DOHH2 (cell line): ENCODE data around the gene ABLIM1.

Source experiments
- H3F3A ChIP-seq: fragments of 200-600 bp; sonication (generic), shearing (Covaris generic); 2 replicates; pipeline ENCODE4 v1.6.0; 2016; ENCODE audit warnings: antibody characterized with exemption, mild to moderate bottlenecking; ENCODE audit not compliant: control insufficient read depth, insufficient read depth
- H3K27ac ChIP-seq: fragments of 200-600 bp; sonication (generic); 2 replicates; pipeline ENCODE4 v1.5.1; 2014; ENCODE audit warnings: low read depth, mild to moderate bottlenecking, low read length, moderate library complexity
- H3K27me3 ChIP-seq: fragments of 200-600 bp; sonication (generic); 2 replicates; pipeline ENCODE4 v1.6.1; 2014; ENCODE audit warnings: mild to moderate bottlenecking, low read length, mixed read lengths; ENCODE audit not compliant: control insufficient read depth
- H3K36me3 ChIP-seq: fragments of 200-600 bp; sonication (generic); 2 replicates; pipeline ENCODE4 v1.6.1; 2014; ENCODE audit warnings: mild to moderate bottlenecking, low read length, moderate library complexity, mixed read lengths; ENCODE audit not compliant: control insufficient read depth
- H3K4me1 ChIP-seq: fragments of 200-600 bp; sonication (generic); 2 replicates; pipeline ENCODE4 v1.6.1; 2014; ENCODE audit warnings: mild to moderate bottlenecking, low read length, mixed read lengths; ENCODE audit not compliant: control insufficient read depth
- H3K4me2 ChIP-seq: fragments of 200-600 bp; sonication (generic); 2 replicates; pipeline ENCODE4 v1.6.0; 2014; ENCODE audit warnings: mild to moderate bottlenecking, low read length, moderate library complexity
- H3K4me3 ChIP-seq: fragments of 200-600 bp; sonication (generic); 2 replicates; pipeline ENCODE4 v1.5.1; 2014; ENCODE audit warnings: mild to moderate bottlenecking, low read length, mixed read lengths
- H3K79me2 ChIP-seq: fragments of 200-600 bp; sonication (generic); 2 replicates; pipeline ENCODE4 v1.6.1; 2014; ENCODE audit warnings: mild to moderate bottlenecking, low read length, mixed read lengths; ENCODE audit not compliant: control insufficient read depth
- H3K9me2 ChIP-seq: fragments of 200-600 bp; sonication (generic); replicated peaks from 2 replicates; pipeline ENCODE4 v1.6.1; 2014; ENCODE audit warnings: mild to moderate bottlenecking, low read length, mixed read lengths; ENCODE audit not compliant: control insufficient read depth
- H3K9me3 ChIP-seq: fragments of 200-600 bp; sonication (generic); 2 replicates; pipeline ENCODE4 v1.6.1; 2014; ENCODE audit warnings: antibody characterized with exemption, low read length, mixed read lengths; ENCODE audit not compliant: control insufficient read depth, insufficient read depth
- H4K20me1 ChIP-seq: fragments of 200-600 bp; sonication (generic); 2 replicates; pipeline ENCODE4 v1.6.0; 2014; ENCODE audit warnings: low read depth, mild to moderate bottlenecking, antibody characterized with exemption, low read length, moderate library complexity; ENCODE audit not compliant: control insufficient read depth, insufficient read depth
- CTCF ChIP-seq: fragments of 200-600 bp; sonication (generic); IDR thresholded peaks from one replicate; pipeline ENCODE4 v1.5.1; 2014; ENCODE audit warnings: antibody characterized with exemption, mild to moderate bottlenecking, low read depth, low read length; ENCODE audit not compliant: poor library complexity, severe bottlenecking
- EZH2phosphoT487 ChIP-seq: fragments of 200-600 bp; sonication (generic); IDR thresholded peaks from 2 replicates; pipeline ENCODE4 v1.6.1; 2017; ENCODE audit warnings: borderline replicate concordance, mild to moderate bottlenecking, antibody characterized with exemption, low read length, moderate library complexity, mixed read lengths

Gene ABLIM1

GRCh38 chr10:114517368-114518250, 140.5 kb downstream of the ABLIM1 start:
- H3K36me3 ChIP-seq: peaks cover 28% of the 10 kb centered on the region; the same call in 1 of the 2 replicates
- H3K4me2 ChIP-seq: peak overlapping the region; percentile 73
- H3K9me3 ChIP-seq: no peaks in the 10 kb centered on the region
- no peak for TF ChIP-seq EZH2phosphoT487
- TF ChIP-seq CTCF: peak; percentile 23
- peak overlapping the region; percentile 58 for H3K4me3 ChIP-seq
- H4K20me1 ChIP-seq: peaks cover 52% of the 10 kb centered on the region
- H3K27me3 ChIP-seq: no peaks in the 10 kb centered on the region
- peaks cover 17% of the 10 kb centered on the region for H3F3A ChIP-seq
- peak overlapping the region; percentile 69 for H3K27ac ChIP-seq
- H3K79me2 ChIP-seq: peaks cover 100% of the 10 kb centered on the region
- H3K4me1 ChIP-seq: peaks cover 95% of the 10 kb centered on the region
- no peaks in the 10 kb centered on the region for H3K9me2 ChIP-seq

GRCh38 chr10:114516356-114516755, 141.7 kb downstream of the ABLIM1 start:
- peak overlapping the region; percentile 73 for H3K4me2 ChIP-seq
- H3K27me3 ChIP-seq: no peaks in the 10 kb centered on the region
- H3K79me2 ChIP-seq: peaks cover 100% of the 10 kb centered on the region
- H4K20me1 ChIP-seq: peaks cover 44% of the 10 kb centered on the region
- peaks cover 17% of the 10 kb centered on the region for H3F3A ChIP-seq
- peaks cover 93% of the 10 kb centered on the region for H3K4me1 ChIP-seq
- H3K9me2 ChIP-seq: no peaks in the 10 kb centered on the region
- H3K36me3 ChIP-seq: peaks cover 25% of the 10 kb centered on the region; the same call in 1 of the 2 replicates
- H3K4me3 ChIP-seq: peak overlapping the region; percentile 58
- no peaks in the 10 kb centered on the region for H3K9me3 ChIP-seq
- TF ChIP-seq EZH2phosphoT487 (no peak), CTCF (no peak)
- peak overlapping the region; percentile 69 for H3K27ac ChIP-seq

- Histone ChIP-seq H3K4me3 (peak overlapping the region; percentile 58), H3K27ac (peak overlapping the region; percentile 69), H3K36me3 (peaks cover 22% of the 10 kb centered on the region; the same call in 1 of the 2 replicates), H3K4me2 (peak overlapping the region; percentile 73), H3K9me2 (no peaks in the 10 kb centered on the region), H3K27me3 (no peaks in the 10 kb centered on the region), H3K4me1 (peaks cover 88% of the 10 kb centered on the region), H3F3A (peaks cover 17% of the 10 kb centered on the region), H3K9me3 (no peaks in the 10 kb centered on the region), H4K20me1 (peaks cover 42% of the 10 kb centered on the region), H3K79me2 (peaks cover 99% of the 10 kb centered on the region)
- TF ChIP-seq CTCF: no peak
- no peak for TF ChIP-seq EZH2phosphoT487
Measured at GRCh38 chr10:114515298-114515914, 142.7 kb downstream of the ABLIM1 start.
